GM12864 (cell line): Measurements from ENCODE around the gene SFT2D3.

Experiments
- DNase-seq: peaks from one replicate; pipeline ENCODE4 v3.0.0-alpha.2; 2011; ENCODE audit warnings: low read depth
- H3K4me3 ChIP-seq: 2 replicates; pipeline ENCODE4 v1.5.1; 2011; ENCODE audit warnings: mild to moderate bottlenecking, low read depth, low read length, control low read depth
- CTCF ChIP-seq: IDR thresholded peaks from 2 replicates; pipeline ENCODE4 v1.5.1; 2011; ENCODE audit warnings: low read depth, mild to moderate bottlenecking, moderate library complexity, low read length, control low read depth, inconsistent platforms; ENCODE audit errors: missing control alignments

The SFT2D3 gene

GRCh38 chr2:127655209-127656073, 45.9 kb upstream of the SFT2D3 start:
- no peak for DNase-seq
- no peak overlapping the region for H3K4me3 ChIP-seq
- no peak for TF ChIP-seq CTCF

- no peak overlapping the region for H3K4me3 ChIP-seq
- TF ChIP-seq CTCF: no peak
- DNase-seq: no peak
Observed at GRCh38 chr2:127656569-127657231, 44.6 kb upstream of the SFT2D3 start.

GRCh38 chr2:127657232-127657595, 44.1 kb upstream of the SFT2D3 start:
- H3K4me3 ChIP-seq: no peak overlapping the region
- no peak for DNase-seq
- TF ChIP-seq CTCF: no peak

- DNase-seq: no peak
- no peak for TF ChIP-seq CTCF
- H3K4me3 ChIP-seq: no peak overlapping the region
Observed at GRCh38 chr2:127658146-127658545, 43.2 kb upstream of the SFT2D3 start.

GRCh38 chr2:127658641-127659407, 42.5 kb upstream of the SFT2D3 start:
- H3K4me3 ChIP-seq: no peak overlapping the region
- TF ChIP-seq CTCF: no peak
- no peak for DNase-seq

GRCh38 chr2:127659408-127660290, 41.6 kb upstream of the SFT2D3 start:
- H3K4me3 ChIP-seq: no peak overlapping the region
- TF ChIP-seq CTCF: no peak
- no peak for DNase-seq
